ENCODE results near the gene LAMTOR5.

DNA sequence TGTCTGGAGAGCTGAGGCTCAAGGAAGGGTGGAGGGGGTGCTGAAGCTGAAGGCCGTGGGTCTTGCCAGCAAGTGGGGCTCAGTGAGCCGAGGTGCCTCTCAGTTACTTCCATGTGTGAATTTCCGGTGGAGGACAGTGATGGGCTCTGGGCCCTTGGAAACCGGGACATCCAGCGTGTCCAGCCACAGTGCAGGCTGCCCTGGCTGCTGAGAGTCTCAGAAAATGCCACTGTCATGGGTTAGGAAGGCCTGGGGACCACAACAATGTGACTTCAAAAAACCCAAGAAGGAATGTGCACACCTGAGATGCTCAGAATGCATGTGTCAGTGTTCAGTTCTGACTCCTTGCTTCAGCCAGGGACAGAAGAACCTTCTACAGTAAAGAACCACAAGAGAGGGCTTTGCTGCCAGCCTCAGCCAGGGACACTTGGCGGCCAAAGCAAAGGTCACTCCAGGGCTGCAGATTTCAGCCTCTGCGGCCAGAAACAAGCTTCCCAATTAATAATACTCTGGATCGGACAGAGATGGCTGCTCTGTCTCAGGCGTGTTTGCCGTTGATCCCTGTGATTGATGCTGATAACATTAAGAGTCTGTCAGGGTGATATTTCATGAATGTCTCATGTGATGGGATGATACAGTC, 12.6 kb upstream of the LAMTOR5 start:
- TF ChIP-seq CTCF (IDR thresholded peaks at IDR 0.05 in 8 of 11, conservative IDR thresholded peaks at IDR 0.05 in 3 of 11) (no peak), POLR2A (IDR thresholded peaks at IDR 0.05) (no peak)
